K562 (cell line): ENCODE results near the gene ZNF628. TPM values are rescaled to one million over a fixed set of nuclear protein-coding genes. Genes with fewer than 3 reads are reported as not detected.
A peak's percentile ranks its signal among the peaks of the same experiment; 100 is the strongest.

Experiments
- ATAC-seq: fragments of 200-7000 bp; cut with Tn5 transposase; 3 replicates; pipeline ENCODE4 v1.9.1; 2020; ENCODE audit warnings: moderate library complexity
- BruUV-seq: library from RNA; stranded (reverse); fragments of 400-500 nt; replicated peaks from 2 replicates; lab custom pipeline; 2021; lab: Mats Ljungman, UMichigan
- CTCF ChIA-PET: fragments of 300-600 bp; formaldehyde crosslinking; extraction: SDS; loops from one replicate; lab custom pipeline; 2021; ENCODE audit warnings: low intra/inter-chr PET ratio; lab: Yijun Ruan, JAX
- POLR2A ChIA-PET: fragments of 300-600, 350-650 bp; sonication (Branson Sonifier 250); formaldehyde crosslinking; extraction: SDS; loops from one replicate; lab custom pipeline; 2021; ENCODE audit warnings: antibody characterized with exemption, inconsistent platforms; lab: Yijun Ruan, JAX
- DNase-seq, 4 experiments: peaks; one replicate each; pipeline versions ENCODE4 v3.0.0 to v3.0.0-alpha.2; 2011 to 2018; ENCODE audit warnings: low spot score in 3 of 4, mixed read lengths in 3 of 4; ENCODE audit errors: extremely low read depth in 1 of 4
- FAIRE-seq: peaks from 2 replicates; lab custom pipeline; 2011; peaks lifted over from hg19 to GRCh38; lab: Jason Lieb, UNC
- H2AFZ ChIP-seq: 2 replicates; pipeline ENCODE4 v1.6.0; 2011; ENCODE audit warnings: low read depth, low read length, control low read depth, inconsistent platforms
- H3K27ac ChIP-seq: fragments of 200-600 bp; 3 replicates; pipeline ENCODE4 v1.8.0; 2011; ENCODE audit warnings: low read depth, mild to moderate bottlenecking, control low read depth, inconsistent platforms, low read length, moderate library complexity, mixed read lengths; ENCODE audit errors: extremely low read depth
- H3K27me3 ChIP-seq, 2 experiments: fragments of 300-600 bp in 1 of 2; 2 replicates in 1 of 2; 3 replicates in 1 of 2; pipeline versions ENCODE4 v1.6.0 to v1.8.0; 2011; ENCODE audit warnings: inconsistent platforms in 2 of 2, low read length in 2 of 2, mild to moderate bottlenecking in 1 of 2, mixed read lengths in 1 of 2, moderate library complexity in 1 of 2; ENCODE audit not compliant: control insufficient read depth in 2 of 2, insufficient read depth in 2 of 2
- H3K36me3 ChIP-seq: fragments of 300-600 bp; 3 replicates; pipeline ENCODE4 v1.8.0; 2011; ENCODE audit warnings: mild to moderate bottlenecking, low read length, inconsistent platforms; ENCODE audit not compliant: control insufficient read depth, insufficient read depth
- H3K4me1 ChIP-seq, 2 experiments: fragments of 200-600 bp in 1 of 2; replicated peaks in 1 of 2; 2 replicates in 1 of 2; 3 replicates in 1 of 2; pipeline versions ENCODE4 v1.5.1 to v1.8.0; 2011; ENCODE audit warnings: inconsistent platforms in 2 of 2, low read length in 2 of 2, mild to moderate bottlenecking in 1 of 2, mixed read lengths in 1 of 2, moderate library complexity in 1 of 2; ENCODE audit not compliant: control insufficient read depth in 2 of 2, insufficient read depth in 2 of 2
- H3K4me2 ChIP-seq: 2 replicates; pipeline ENCODE4 v1.6.1; 2011; ENCODE audit warnings: low read length, control low read depth, inconsistent platforms, mixed read lengths; ENCODE audit not compliant: insufficient read depth
- H3K4me3 ChIP-seq: fragments of 200-600 bp; sonication (generic), shearing (Covaris generic); 2 replicates; pipeline ENCODE4 v1.5.1; 2016; ENCODE audit warnings: control low read depth, inconsistent platforms
- H3K79me2 ChIP-seq: fragments of 200-600 bp; 3 replicates; pipeline ENCODE4 v1.8.0; 2011; ENCODE audit warnings: low read length, inconsistent platforms; ENCODE audit not compliant: control insufficient read depth, insufficient read depth
- H3K9ac ChIP-seq, 2 experiments: 2 replicates each; pipeline versions ENCODE4 v1.6.0 to v1.6.1; 2011; ENCODE audit warnings: low read depth in 2 of 2, low read length in 2 of 2, control low read depth in 1 of 2, inconsistent platforms in 1 of 2, mild to moderate bottlenecking in 1 of 2, mixed read lengths in 1 of 2; ENCODE audit not compliant: insufficient read depth in 1 of 2
- H3K9me1 ChIP-seq: one replicate; pipeline ENCODE4 v1.6.0; 2011; ENCODE audit warnings: inconsistent platforms, mild to moderate bottlenecking, low read length, moderate library complexity; ENCODE audit not compliant: control insufficient read depth, insufficient read depth
- H3K9me3 ChIP-seq: replicated peaks from 2 replicates; pipeline ENCODE4 v1.5.1; 2011; ENCODE audit warnings: low read depth, low read length, inconsistent platforms; ENCODE audit not compliant: control insufficient read depth, insufficient read depth
- H4K20me1 ChIP-seq: replicated peaks from 2 replicates; pipeline ENCODE4 v1.6.1; 2011; ENCODE audit warnings: low read length, inconsistent platforms, mixed read lengths; ENCODE audit not compliant: control insufficient read depth, insufficient read depth
- ATF2 ChIP-seq: sonication (generic); formaldehyde crosslinking; IDR thresholded peaks from 2 replicates; pipeline ENCODE4 v1.8.1; 2022; ENCODE audit warnings: missing genetic modification reagents
- HDAC8 ChIP-seq: fragments of 450-650 bp; IDR thresholded peaks from 2 replicates; pipeline ENCODE4 v1.6.1; 2016; ENCODE audit warnings: mild to moderate bottlenecking, missing genetic modification characterization, moderate library complexity, missing compliant biosample characterization
- MBD2 ChIP-seq: sonication (generic); IDR thresholded peaks from 2 replicates; pipeline ENCODE4 v1.6.1; 2016; ENCODE audit warnings: low read depth, borderline replicate concordance
- NCOA1 ChIP-seq: fragments of 450-650 bp; IDR thresholded peaks from 2 replicates; pipeline ENCODE4 v1.6.1; 2016; ENCODE audit warnings: low read depth
- PBX2 ChIP-seq, 2 experiments: IDR thresholded peaks in 1 of 2; conservative IDR thresholded peaks in 1 of 2; 2 replicates each; pipeline ENCODE4 v1.6.1; 2016; ENCODE audit warnings: low read depth in 2 of 2, mild to moderate bottlenecking in 1 of 2, missing compliant biosample characterization in 1 of 2, missing genetic modification characterization in 1 of 2, moderate library complexity in 1 of 2
- THAP12 ChIP-seq: fragments of 250-450 bp; sonication (Bioruptor Pico); IDR thresholded peaks from 2 replicates; pipeline ENCODE4 v1.9.0; 2021; ENCODE audit warnings: mild to moderate bottlenecking, inconsistent platforms
- ZNF644 ChIP-seq: fragments of 200-800 bp; sonication (Bioruptor generic); IDR thresholded peaks from 2 replicates; pipeline ENCODE4 v1.6.1; 2016; ENCODE audit warnings: low read depth, missing genetic modification characterization, missing compliant biosample characterization
- WGBS: fragments of 100-300 bp; shearing (Covaris generic); methylation state at CpG from one replicate; pipeline ENCODE4 v1.1.6; 2016; ENCODE audit warnings: low coverage, mixed read lengths; ENCODE audit not compliant: insufficient coverage; ENCODE audit errors: missing lambda C conversion rate; 5-methylcytosine and 5-hydroxymethylcytosine counted together
- in situ Hi-C: fragments of 300-500 bp; cut with MboI; formaldehyde crosslinking; loops from 4 replicates; pipeline ENCODE4 v1.15.0; 2018; ENCODE audit warnings: inconsistent platforms, mixed read lengths
- intact Hi-C: fragments of 100-400 bp; cut with micrococcal nuclease; formaldehyde crosslinking; loops from 2 replicates; pipeline ENCODE4 v1.14.2; 2022
- polyA plus RNA-seq, 8 experiments: library from polyadenylated mRNA; depleted of rRNA in 4 of 8; stranded (reverse) in 5 of 8; unstranded in 3 of 8; fragments of >200 nt; fragmentation: Nextera tagmentation in 2 of 8; fragmentation: Illumina TruSeq in 1 of 8; extraction: Ambion mirVana in 2 of 8; extraction: Trizol in 1 of 8; gene quantifications; 2 replicates each; pipeline versions ENCODE4 v1.2.1 to v1.2.3, GENCODE V29; 2011 to 2014; ENCODE audit warnings: inconsistent platforms in 1 of 8, missing spikeins in 1 of 8
- total RNA-seq, 7 experiments: library from RNA; depleted of rRNA in 6 of 7; stranded (reverse); fragments of >200 nt in 6 of 7; fragmentation: Illumina TruSeq in 2 of 7; extraction: Trizol in 2 of 7; gene quantifications; 2 replicates each; pipeline versions ENCODE4 v1.2.1 to v1.2.3, GENCODE V29; 2011 to 2021; ENCODE audit warnings: low replicate concordance in 1 of 7
- TF ChIP-seq, protein P1 (sequence below), 3 experiments: IDR thresholded peaks in 2 of 3; conservative IDR thresholded peaks in 1 of 3; 2 replicates each; pipeline ENCODE4 v1.5.1; 2011 to 2012; ENCODE audit warnings: low read length in 3 of 3, mild to moderate bottlenecking in 3 of 3, control low read depth in 2 of 3, improper control_type of control experiment in 1 of 3, inconsistent platforms in 1 of 3, low read depth in 1 of 3, mixed read lengths in 1 of 3, moderate library complexity in 1 of 3; ENCODE audit not compliant: insufficient read depth in 2 of 3
- TF ChIP-seq, protein P2 (sequence below), 2 experiments: fragments of 450-650 bp in 1 of 2; sonication (generic) in 1 of 2; formaldehyde crosslinking in 1 of 2; IDR thresholded peaks in 1 of 2; conservative IDR thresholded peaks in 1 of 2; 2 replicates each; pipeline versions ENCODE4 v1.6.1 to v1.8.1; 2016 to 2023; ENCODE audit warnings: mild to moderate bottlenecking in 2 of 2, moderate library complexity in 2 of 2, inconsistent platforms in 1 of 2, missing genetic modification reagents in 1 of 2

The ZNF628 gene
- total and polyA plus RNA-seq, 9 of the 15 experiments (the other 6 are each of a cell fraction or from before 2014, with no cell fraction given): 0.13 to 13.6 (median 2.2) TPM; not detected in 3

GRCh38 chr19:55432241-55432959, 44.0 kb upstream of the ZNF628 start:
- no peak overlapping the region for H3K27ac ChIP-seq
- FAIRE-seq (peak; percentile 6), ATAC-seq (no peak), DNase-seq (no peak)
- no peak overlapping the region for H3K9ac ChIP-seq
- intact Hi-C loops: no loop called here
- peaks cover 4% of the 10 kb centered on the region; the same call in 1 of the 2 replicates for H4K20me1 ChIP-seq
- H3K27me3 ChIP-seq: peaks cover 0 to 13% of the 10 kb centered on the region in 2 experiments; a peak in 2 of 5 replicates
- WGBS: 25% methylated on average over 14 of the region's 14 CpGs
- no peak overlapping the region for H3K4me2 ChIP-seq
- no peaks in the 10 kb centered on the region for H3K9me3 ChIP-seq
- BruUV-seq: no TSS peak
- H2AFZ ChIP-seq: no peak overlapping the region
- no peaks in the 10 kb centered on the region for H3K79me2 ChIP-seq
- in situ Hi-C loops: loop anchor here (25.0 kb wide), 1 partner anchor 770 kb away; the partner anchor contains the start of gene LILRB4
- CTCF ChIA-PET: no interaction called here
- H3K4me3 ChIP-seq: no peak overlapping the region
- no peaks in the 10 kb centered on the region for H3K9me1 ChIP-seq
- H3K36me3 ChIP-seq: no peaks in the 10 kb centered on the region
- H3K4me1 ChIP-seq: peaks cover 0 to 12% of the 10 kb centered on the region in 2 experiments; a peak in 2 of 5 replicates
- POLR2A ChIA-PET: no interaction called here
- TF ChIP-seq MBD2 (no peak), HDAC8 (tag) (no peak), ATF2 (CRISPR knock-in tag) (peak; percentile 93), THAP12 (CRISPR knock-in tag) (no peak), NCOA1 (peak; percentile 75), PBX2 (CRISPR knock-in tag; IDR thresholded peaks at IDR 0.05; ENCODE audit: low read depth) (no peak), PBX2 (tag; conservative IDR thresholded peaks at IDR 0.05; ENCODE audit: low read depth) (no peak), ZNF644 (tag) (no peak)
- TF ChIP-seq, protein P1, sequence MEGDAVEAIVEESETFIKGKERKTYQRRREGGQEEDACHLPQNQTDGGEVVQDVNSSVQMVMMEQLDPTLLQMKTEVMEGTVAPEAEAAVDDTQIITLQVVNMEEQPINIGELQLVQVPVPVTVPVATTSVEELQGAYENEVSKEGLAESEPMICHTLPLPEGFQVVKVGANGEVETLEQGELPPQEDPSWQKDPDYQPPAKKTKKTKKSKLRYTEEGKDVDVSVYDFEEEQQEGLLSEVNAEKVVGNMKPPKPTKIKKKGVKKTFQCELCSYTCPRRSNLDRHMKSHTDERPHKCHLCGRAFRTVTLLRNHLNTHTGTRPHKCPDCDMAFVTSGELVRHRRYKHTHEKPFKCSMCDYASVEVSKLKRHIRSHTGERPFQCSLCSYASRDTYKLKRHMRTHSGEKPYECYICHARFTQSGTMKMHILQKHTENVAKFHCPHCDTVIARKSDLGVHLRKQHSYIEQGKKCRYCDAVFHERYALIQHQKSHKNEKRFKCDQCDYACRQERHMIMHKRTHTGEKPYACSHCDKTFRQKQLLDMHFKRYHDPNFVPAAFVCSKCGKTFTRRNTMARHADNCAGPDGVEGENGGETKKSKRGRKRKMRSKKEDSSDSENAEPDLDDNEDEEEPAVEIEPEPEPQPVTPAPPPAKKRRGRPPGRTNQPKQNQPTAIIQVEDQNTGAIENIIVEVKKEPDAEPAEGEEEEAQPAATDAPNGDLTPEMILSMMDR (IDR thresholded peaks at IDR 0.05 in 2 of 3, conservative IDR thresholded peaks at IDR 0.05 in 1 of 3; ENCODE audit: insufficient read depth in 2 of 3, low read depth in 1 of 3, low read length in 3 of 3): no peak
- TF ChIP-seq, protein P2, sequence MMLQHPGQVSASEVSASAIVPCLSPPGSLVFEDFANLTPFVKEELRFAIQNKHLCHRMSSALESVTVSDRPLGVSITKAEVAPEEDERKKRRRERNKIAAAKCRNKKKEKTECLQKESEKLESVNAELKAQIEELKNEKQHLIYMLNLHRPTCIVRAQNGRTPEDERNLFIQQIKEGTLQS (IDR thresholded peaks at IDR 0.05): peak; percentile 94
- TF ChIP-seq, protein P2 (CRISPR knock-in tag; conservative IDR thresholded peaks at IDR 0.05): no peak
